K562 (cell line): ENCODE results near the gene SLC10A1. TPM values are rescaled to one million over a fixed set of nuclear protein-coding genes. Genes with fewer than 3 reads are reported as not detected.

Experiments used
- ATAC-seq: fragments of 200-7000 bp; cut with Tn5 transposase; 3 replicates; pipeline ENCODE4 v1.9.1; 2020; ENCODE audit warnings: moderate library complexity
- BruUV-seq: library from RNA; stranded (reverse); fragments of 400-500 nt; replicated peaks from 2 replicates; lab custom pipeline; 2021; lab: Mats Ljungman, UMichigan
- CTCF ChIA-PET: fragments of 300-600 bp; formaldehyde crosslinking; extraction: SDS; loops from one replicate; lab custom pipeline; 2021; ENCODE audit warnings: low intra/inter-chr PET ratio; lab: Yijun Ruan, JAX
- POLR2A ChIA-PET: fragments of 300-600, 350-650 bp; sonication (Branson Sonifier 250); formaldehyde crosslinking; extraction: SDS; loops from one replicate; lab custom pipeline; 2021; ENCODE audit warnings: antibody characterized with exemption, inconsistent platforms; lab: Yijun Ruan, JAX
- DNase-seq, 4 experiments: peaks; one replicate each; pipeline versions ENCODE4 v3.0.0 to v3.0.0-alpha.2; 2011 to 2018; ENCODE audit warnings: low spot score in 3 of 4, mixed read lengths in 3 of 4; ENCODE audit errors: extremely low read depth in 1 of 4
- FAIRE-seq: peaks from 2 replicates; lab custom pipeline; 2011; peaks lifted over from hg19 to GRCh38; lab: Jason Lieb, UNC
- H2AFZ ChIP-seq: 2 replicates; pipeline ENCODE4 v1.6.0; 2011; ENCODE audit warnings: low read depth, low read length, control low read depth, inconsistent platforms
- H3K27ac ChIP-seq: fragments of 200-600 bp; 3 replicates; pipeline ENCODE4 v1.8.0; 2011; ENCODE audit warnings: low read depth, mild to moderate bottlenecking, control low read depth, inconsistent platforms, low read length, moderate library complexity, mixed read lengths; ENCODE audit errors: extremely low read depth
- H3K27me3 ChIP-seq, 2 experiments: fragments of 300-600 bp in 1 of 2; 2 replicates in 1 of 2; 3 replicates in 1 of 2; pipeline versions ENCODE4 v1.6.0 to v1.8.0; 2011; ENCODE audit warnings: inconsistent platforms in 2 of 2, low read length in 2 of 2, mild to moderate bottlenecking in 1 of 2, mixed read lengths in 1 of 2, moderate library complexity in 1 of 2; ENCODE audit not compliant: control insufficient read depth in 2 of 2, insufficient read depth in 2 of 2
- H3K36me3 ChIP-seq: fragments of 300-600 bp; 3 replicates; pipeline ENCODE4 v1.8.0; 2011; ENCODE audit warnings: mild to moderate bottlenecking, low read length, inconsistent platforms; ENCODE audit not compliant: control insufficient read depth, insufficient read depth
- H3K4me1 ChIP-seq, 2 experiments: fragments of 200-600 bp in 1 of 2; replicated peaks in 1 of 2; 2 replicates in 1 of 2; 3 replicates in 1 of 2; pipeline versions ENCODE4 v1.5.1 to v1.8.0; 2011; ENCODE audit warnings: inconsistent platforms in 2 of 2, low read length in 2 of 2, mild to moderate bottlenecking in 1 of 2, mixed read lengths in 1 of 2, moderate library complexity in 1 of 2; ENCODE audit not compliant: control insufficient read depth in 2 of 2, insufficient read depth in 2 of 2
- H3K4me2 ChIP-seq: 2 replicates; pipeline ENCODE4 v1.6.1; 2011; ENCODE audit warnings: low read length, control low read depth, inconsistent platforms, mixed read lengths; ENCODE audit not compliant: insufficient read depth
- H3K4me3 ChIP-seq: fragments of 200-600 bp; sonication (generic), shearing (Covaris generic); 2 replicates; pipeline ENCODE4 v1.5.1; 2016; ENCODE audit warnings: control low read depth, inconsistent platforms
- H3K79me2 ChIP-seq: fragments of 200-600 bp; 3 replicates; pipeline ENCODE4 v1.8.0; 2011; ENCODE audit warnings: low read length, inconsistent platforms; ENCODE audit not compliant: control insufficient read depth, insufficient read depth
- H3K9ac ChIP-seq, 2 experiments: 2 replicates each; pipeline versions ENCODE4 v1.6.0 to v1.6.1; 2011; ENCODE audit warnings: low read depth in 2 of 2, low read length in 2 of 2, control low read depth in 1 of 2, inconsistent platforms in 1 of 2, mild to moderate bottlenecking in 1 of 2, mixed read lengths in 1 of 2; ENCODE audit not compliant: insufficient read depth in 1 of 2
- H3K9me1 ChIP-seq: one replicate; pipeline ENCODE4 v1.6.0; 2011; ENCODE audit warnings: inconsistent platforms, mild to moderate bottlenecking, low read length, moderate library complexity; ENCODE audit not compliant: control insufficient read depth, insufficient read depth
- H3K9me3 ChIP-seq: replicated peaks from 2 replicates; pipeline ENCODE4 v1.5.1; 2011; ENCODE audit warnings: low read depth, low read length, inconsistent platforms; ENCODE audit not compliant: control insufficient read depth, insufficient read depth
- H4K20me1 ChIP-seq: replicated peaks from 2 replicates; pipeline ENCODE4 v1.6.1; 2011; ENCODE audit warnings: low read length, inconsistent platforms, mixed read lengths; ENCODE audit not compliant: control insufficient read depth, insufficient read depth
- FIP1L1 ChIP-seq: fragments of 200-400 bp; formaldehyde crosslinking; IDR thresholded peaks from 2 replicates; pipeline ENCODE4 v1.6.1; 2018; ENCODE audit warnings: mild to moderate bottlenecking, low read depth, low read length; ENCODE audit not compliant: poor library complexity, severe bottlenecking
- MXD1 ChIP-seq: fragments of 250-450 bp; sonication (Bioruptor Pico); IDR thresholded peaks from 2 replicates; pipeline ENCODE4 v1.8.0; 2021; ENCODE audit warnings: borderline replicate concordance, mild to moderate bottlenecking, moderate library complexity; ENCODE audit not compliant: poor library complexity, severe bottlenecking
- POLR2A ChIP-seq: fragments of 450-650 bp; conservative IDR thresholded peaks from 2 replicates; pipeline ENCODE4 v1.6.1; 2016
- POLR2AphosphoS5 ChIP-seq: IDR thresholded peaks from 2 replicates; pipeline ENCODE4 v1.6.1; 2011; ENCODE audit warnings: mild to moderate bottlenecking, low read depth, low read length, moderate library complexity; ENCODE audit not compliant: control insufficient read depth, insufficient read depth
- POLR2B ChIP-seq: fragments of 450-650 bp; IDR thresholded peaks from 2 replicates; pipeline ENCODE4 v1.6.1; 2018; ENCODE audit warnings: low read depth; ENCODE audit not compliant: partially characterized antibody
- SNRNP70 ChIP-seq: fragments of 200-400 bp; formaldehyde crosslinking; optimal IDR thresholded peaks from 2 replicates; pipeline ENCODE3; 2017; ENCODE audit warnings: low read depth, low read length
- SUPT5H ChIP-seq: fragments of 450-650 bp; IDR thresholded peaks from 2 replicates; pipeline ENCODE4 v1.6.1; 2016
- WGBS: fragments of 100-300 bp; shearing (Covaris generic); methylation state at CpG from one replicate; pipeline ENCODE4 v1.1.6; 2016; ENCODE audit warnings: low coverage, mixed read lengths; ENCODE audit not compliant: insufficient coverage; ENCODE audit errors: missing lambda C conversion rate; 5-methylcytosine and 5-hydroxymethylcytosine counted together
- in situ Hi-C: fragments of 300-500 bp; cut with MboI; formaldehyde crosslinking; loops from 4 replicates; pipeline ENCODE4 v1.15.0; 2018; ENCODE audit warnings: inconsistent platforms, mixed read lengths
- intact Hi-C: fragments of 100-400 bp; cut with micrococcal nuclease; formaldehyde crosslinking; loops from 2 replicates; pipeline ENCODE4 v1.14.2; 2022
- polyA plus RNA-seq, 8 experiments: library from polyadenylated mRNA; depleted of rRNA in 4 of 8; stranded (reverse) in 5 of 8; unstranded in 3 of 8; fragments of >200 nt; fragmentation: Nextera tagmentation in 2 of 8; fragmentation: Illumina TruSeq in 1 of 8; extraction: Ambion mirVana in 2 of 8; extraction: Trizol in 1 of 8; gene quantifications; 2 replicates each; pipeline versions ENCODE4 v1.2.1 to v1.2.3, GENCODE V29; 2011 to 2014; ENCODE audit warnings: inconsistent platforms in 1 of 8, missing spikeins in 1 of 8
- total RNA-seq, 7 experiments: library from RNA; depleted of rRNA in 6 of 7; stranded (reverse); fragments of >200 nt in 6 of 7; fragmentation: Illumina TruSeq in 2 of 7; extraction: Trizol in 2 of 7; gene quantifications; 2 replicates each; pipeline versions ENCODE4 v1.2.1 to v1.2.3, GENCODE V29; 2011 to 2021; ENCODE audit warnings: low replicate concordance in 1 of 7

Gene SLC10A1
- total and polyA plus RNA-seq, 9 of the 15 experiments (the other 6 are each of a cell fraction or from before 2014, with no cell fraction given): not detected

- no TSS peak for BruUV-seq
- DNase-seq: no peak
- TF ChIP-seq POLR2B (peak; percentile 32), FIP1L1 (no peak)
- TF ChIP-seq, all 486 proteins: peak for 1
- ChIA-PET CTCF (no interaction called here), POLR2A (interaction anchor here (1.3 kb wide), 1 partner anchor 15 kb away, joined by 3 read pairs; no protein-coding TSS in a partner anchor)
- H3K9me3 ChIP-seq: no peaks in the 10 kb centered on the region
- H2AFZ ChIP-seq: no peak overlapping the region
- ATAC-seq (no peak), FAIRE-seq (no peak)
- in situ Hi-C loops (no loop called here), intact Hi-C loops (no loop called here)
- peaks cover 9% of the 10 kb centered on the region for H4K20me1 ChIP-seq
- H3K27me3 ChIP-seq: no peaks in the 10 kb centered on the region
- no peak overlapping the region for H3K4me3 ChIP-seq
- H3K79me2 ChIP-seq: peaks cover 14% of the 10 kb centered on the region
- 78% methylated on average over 3 of the region's 3 CpGs for WGBS
- H3K9ac ChIP-seq: no peak overlapping the region
- H3K36me3 ChIP-seq: peaks cover 89% of the 10 kb centered on the region; the same call in 2 of the 3 replicates
- H3K9me1 ChIP-seq: no peaks in the 10 kb centered on the region
- H3K4me2 ChIP-seq: no peak overlapping the region
- H3K27ac ChIP-seq: no peak overlapping the region
- H3K4me1 ChIP-seq: no peaks in the 10 kb centered on the region; a peak in 1 of 5 replicates
These were observed 22.0 kb downstream of the SLC10A1 start for GRCh38 chr14:69775012-69775411.

GRCh38 chr14:69773571-69774276 lies 23.3 kb downstream of the SLC10A1 start:
- CTCF ChIA-PET: no interaction called here
- in situ Hi-C loops: no loop called here
- POLR2A ChIA-PET: interaction anchor here (0.5 to 1.3 kb wide), 7 partner anchors 9 to 268 kb away, joined by 3 to 4 read pairs (median 3); no protein-coding TSS in a partner anchor
- H3K9ac ChIP-seq: no peak overlapping the region
- no peak for FAIRE-seq
- peaks cover 18% of the 10 kb centered on the region for H4K20me1 ChIP-seq
- H3K79me2 ChIP-seq: peaks cover 26% of the 10 kb centered on the region
- WGBS: 91% methylated on average over 4 of the region's 7 CpGs
- H3K4me3 ChIP-seq: no peak overlapping the region
- H3K9me3 ChIP-seq: no peaks in the 10 kb centered on the region
- H3K4me2 ChIP-seq: no peak overlapping the region
- peaks cover 0 to 4% of the 10 kb centered on the region in 2 experiments; a peak in 3 of 5 replicates for H3K4me1 ChIP-seq
- TF ChIP-seq POLR2B: peak; percentile 34
- TF ChIP-seq SNRNP70: no peak
- TF ChIP-seq SUPT5H: peak; percentile 43; the same call in 1 of the 2 replicates
- TF ChIP-seq MXD1: no peak
- TF ChIP-seq POLR2A: peak; percentile 39; the same call in 1 of the 2 replicates
- peak; percentile 27; the same call in 1 of the 2 replicates for TF ChIP-seq POLR2AphosphoS5
- TF ChIP-seq, all 486 proteins: peak for 4
- BruUV-seq: no TSS peak
- Histone ChIP-seq H3K27ac (no peak overlapping the region), H3K9me1 (peaks cover 3% of the 10 kb centered on the region), H3K36me3 (peaks cover 97% of the 10 kb centered on the region), H3K27me3 (no peaks in the 10 kb centered on the region), H2AFZ (no peak overlapping the region)
- intact Hi-C loops: no loop called here
- peak; percentile 34 for ATAC-seq
- DNase-seq: no peak
